Subcutaneous abdominal adipose tissue (tissue), 5 donors: ENCODE data around the gene ANKRD27.
"Not testable (repeated sequence)": the region's sequence is repeated elsewhere in the genome, so short reads cannot be mapped to it uniquely, and the experiment has no call there.

Source experiments
- H3K27ac ChIP-seq: one replicate; pipeline ENCODE4 v1.7.0; 2013; ENCODE audit warnings: low read depth, mild to moderate bottlenecking, inconsistent platforms, low read length, moderate library complexity
- H3K27me3 ChIP-seq, 5 donors: one replicate each; pipeline ENCODE4 v1.7.0; 2013; ENCODE audit warnings: low read length in 5 of 5, inconsistent platforms in 1 of 5; ENCODE audit not compliant: control insufficient read depth in 5 of 5, insufficient read depth in 4 of 5
- H3K36me3 ChIP-seq, 5 donors: one replicate each; pipeline ENCODE4 v1.7.0; 2013; ENCODE audit warnings: low read length in 5 of 5; ENCODE audit not compliant: control insufficient read depth in 5 of 5, insufficient read depth in 5 of 5
- H3K4me1 ChIP-seq, 5 donors: one replicate each; pipeline ENCODE4 v1.7.0; 2013; ENCODE audit warnings: low read length in 5 of 5, mild to moderate bottlenecking in 3 of 5, moderate library complexity in 1 of 5; ENCODE audit not compliant: control insufficient read depth in 5 of 5, insufficient read depth in 5 of 5
- H3K4me3 ChIP-seq, 5 donors: one replicate each; pipeline ENCODE4 v1.7.0; 2013; ENCODE audit warnings: low read length in 5 of 5, low read depth in 1 of 5
- H3K9ac ChIP-seq, 5 donors: one replicate each; pipeline ENCODE4 v1.7.0; 2013; ENCODE audit warnings: low read length in 5 of 5, mild to moderate bottlenecking in 4 of 5, moderate library complexity in 3 of 5
- H3K9me3 ChIP-seq, 5 donors: one replicate each; pipeline ENCODE4 v1.7.0; 2013; ENCODE audit warnings: low read length in 5 of 5; ENCODE audit not compliant: control insufficient read depth in 5 of 5
- donor health status: healthy.
- donor health status: healthy.
- donor health status: healthy.
- donor health status: healthy.
- donor health status: healthy.

Gene ANKRD27

DNA sequence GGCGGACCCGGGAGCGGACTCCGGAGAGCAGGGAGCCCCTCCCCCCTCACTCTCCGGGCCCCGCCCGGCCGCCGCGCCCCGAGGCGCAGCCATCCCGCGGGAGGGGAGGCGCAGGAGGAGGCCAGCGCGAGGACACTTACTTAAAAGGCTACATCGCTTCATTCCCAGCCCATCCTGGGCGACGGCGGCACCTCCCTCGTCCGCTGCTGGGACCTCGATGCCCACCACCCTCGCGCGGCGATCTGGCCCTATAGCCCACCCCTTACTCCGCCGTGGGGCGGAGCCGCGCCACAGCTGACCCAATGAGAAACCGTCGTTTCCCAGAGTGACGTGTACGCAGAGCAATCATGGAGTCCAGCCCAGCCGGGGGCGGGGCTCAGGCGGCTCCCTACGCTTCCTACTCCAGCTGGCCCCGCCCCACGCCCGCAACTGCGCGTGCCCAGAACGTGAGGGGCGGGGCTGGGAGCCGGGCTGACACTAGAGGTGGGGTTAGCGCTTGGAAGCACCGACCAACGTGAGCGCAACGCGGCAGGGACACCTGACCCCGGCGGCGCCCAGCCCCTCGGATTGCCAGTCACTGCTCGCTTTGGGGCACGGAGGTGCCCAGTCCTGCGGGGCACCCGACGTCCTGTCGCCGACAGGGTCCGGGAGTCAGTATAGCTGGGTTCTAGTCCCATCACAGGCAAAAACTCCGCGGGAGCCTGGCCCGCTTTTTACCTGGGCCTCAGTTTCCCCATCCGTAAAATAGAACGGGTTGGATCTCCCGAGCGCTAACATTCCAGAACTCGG, at the start of gene ANKRD27:
Gene ANKRD27, minus strand, starts transcription at position 250 of the 789 bp plus-strand sequence. CDS start 16,165 bp downstream, outside the sequence.
- Histone ChIP-seq H3K36me3 (no peaks in the 10 kb centered on the region), H3K9me3 (no peaks in the 10 kb centered on the region), H3K4me3 (peak within 1 kb of the TSS; percentile 61 to 93 (median 91)), H3K27me3 (peaks cover 3 to 12% (median 6%) of the 10 kb centered on the region in 5 donors), H3K9ac (peak within 1 kb of the TSS in 4 of 5 donors; percentile 66 to 86 (median 76)), H3K27ac (no peak within 1 kb of the TSS), H3K4me1 (peaks cover 10 to 50% (median 33%) of the 10 kb centered on the region in 5 donors)

DNA sequence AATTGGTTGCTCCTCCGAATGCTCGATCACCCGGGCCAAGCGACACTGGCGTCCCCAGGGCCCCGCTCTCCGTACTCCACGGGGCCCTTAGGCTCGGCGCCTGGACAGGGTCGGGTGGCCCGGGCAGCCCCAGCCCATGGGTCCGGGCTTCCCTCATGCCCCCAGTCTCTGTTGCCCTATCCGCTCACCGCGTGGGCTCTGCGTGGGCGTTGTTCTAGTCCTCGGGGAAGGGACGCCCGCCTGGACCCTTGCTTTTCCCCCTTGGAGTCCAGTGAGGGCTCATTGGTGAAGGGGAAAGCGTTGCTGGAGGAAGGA, 45.9 kb upstream of the ANKRD27 start:
- Histone ChIP-seq H3K27me3 (no peaks in the 10 kb centered on the region), H3K9ac (no peak overlapping the region), H3K27ac (no peak overlapping the region), H3K9me3 (peaks cover 0 to 4% (median 0%) of the 10 kb centered on the region in 5 donors), H3K4me1 (no peaks in the 10 kb centered on the region), H3K36me3 (peaks cover 0 to 7% (median 0%) of the 10 kb centered on the region in 5 donors), H3K4me3 (no peak overlapping the region)

DNA sequence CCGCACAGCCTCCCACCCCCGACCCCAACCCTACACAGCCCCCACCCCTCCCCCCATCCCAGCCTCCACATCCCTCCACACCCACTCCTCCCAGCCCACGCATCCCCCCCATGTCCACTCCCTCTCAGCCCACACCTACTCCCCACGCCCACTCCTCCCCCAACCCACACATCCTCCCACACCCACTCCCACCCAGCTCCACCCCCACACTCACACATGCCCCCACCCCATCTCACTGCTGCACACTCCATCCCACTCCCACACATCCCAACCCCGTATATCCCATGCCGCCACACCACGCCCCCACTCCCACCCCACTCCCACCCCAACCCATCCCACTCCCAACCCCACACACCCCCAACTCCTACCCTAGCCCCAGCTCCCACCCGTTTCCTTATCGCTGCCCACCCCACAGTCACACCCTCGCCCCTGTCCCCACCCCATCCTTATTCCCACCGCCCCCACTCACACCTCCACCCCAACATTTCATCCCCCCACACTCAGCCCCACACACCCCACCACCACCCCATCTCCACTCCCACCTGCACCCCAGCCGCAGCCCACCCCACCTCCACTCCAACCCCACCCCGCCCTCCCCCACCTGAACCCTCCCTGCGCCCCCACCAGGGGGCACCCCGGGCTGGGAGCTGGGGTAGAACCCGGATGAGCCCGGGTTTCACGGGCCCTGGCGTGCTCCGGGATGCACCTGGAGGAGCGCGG, 45.4 kb upstream of the ANKRD27 start:
- peaks cover 0 to 4% (median 0%) of the 10 kb centered on the region in 5 donors for H3K9me3 ChIP-seq
- no peak overlapping the region for H3K4me3 ChIP-seq
- no peaks in the 10 kb centered on the region for H3K4me1 ChIP-seq
- no peaks in the 10 kb centered on the region for H3K27me3 ChIP-seq
- peaks cover 0 to 7% (median under 1%) of the 10 kb centered on the region in 5 donors for H3K36me3 ChIP-seq
- no peak overlapping the region for H3K9ac ChIP-seq
- no peak overlapping the region for H3K27ac ChIP-seq

DNA sequence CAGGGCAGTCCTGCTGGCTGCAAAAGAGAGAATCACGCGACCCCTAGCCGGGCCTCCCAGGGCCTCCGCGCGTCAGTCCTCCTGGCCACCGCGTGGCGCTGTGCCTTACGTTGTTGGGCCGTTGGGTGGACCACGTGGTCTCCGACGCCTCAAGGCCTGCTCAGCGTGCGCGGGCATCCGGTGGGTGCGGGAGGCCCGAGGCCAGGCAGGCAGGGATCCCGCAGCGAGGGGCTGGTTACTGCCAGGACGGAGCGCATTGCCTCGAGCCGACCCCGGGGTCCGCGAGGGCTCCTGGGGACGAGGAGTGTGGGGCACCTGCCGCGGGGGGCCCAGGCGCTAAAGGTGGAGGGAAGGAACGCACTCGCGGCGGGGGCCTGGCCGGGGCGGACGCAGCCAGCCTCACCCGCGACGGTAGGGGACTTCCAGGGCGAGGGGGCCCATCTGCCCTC, 44.7 kb upstream of the ANKRD27 start, which contains the start of gene TDRD12:
Gene TDRD12, plus strand, starts transcription at position 157 of the 449 bp plus-strand sequence. CDS start 306 bp downstream, outside the sequence.
- Histone ChIP-seq H3K4me1 (no peaks in the 10 kb centered on the region), H3K36me3 (peaks cover 0 to 15% (median 8%) of the 10 kb centered on the region in 5 donors), H3K27me3 (no peaks in the 10 kb centered on the region), H3K4me3 (no peak within 1 kb of the TSS), H3K27ac (no peak within 1 kb of the TSS), H3K9ac (no peak within 1 kb of the TSS), H3K9me3 (peaks cover 0 to 4% (median 0%) of the 10 kb centered on the region in 5 donors)

DNA sequence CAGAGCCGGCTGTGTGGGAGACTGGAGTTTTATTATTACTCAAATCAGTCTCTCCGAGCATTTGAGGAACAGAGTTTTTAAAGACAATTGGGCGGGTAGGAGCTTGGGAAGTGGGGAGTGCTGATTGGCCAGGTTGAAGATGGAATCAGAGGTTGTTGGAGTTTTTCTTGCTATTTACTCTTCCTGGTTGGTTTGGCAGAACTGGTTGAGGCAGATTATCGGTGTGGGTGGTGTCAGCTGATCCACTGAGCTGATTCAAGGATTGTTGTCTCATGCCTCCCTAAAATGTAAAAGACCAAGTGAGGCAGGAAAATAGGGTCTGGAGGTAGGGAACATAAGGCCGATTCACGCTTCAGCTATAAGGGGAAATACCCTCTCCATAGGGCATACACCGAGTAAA, 43.3 kb upstream of the ANKRD27 start:
- H3K4me3 ChIP-seq: no peak overlapping the region
- no peaks in the 10 kb centered on the region for H3K27me3 ChIP-seq
- no peak overlapping the region for H3K27ac ChIP-seq
- H3K36me3 ChIP-seq: peaks cover 2 to 25% (median 11%) of the 10 kb centered on the region in 5 donors
- H3K9ac ChIP-seq: no peak overlapping the region
- peaks cover 0 to 4% (median 0%) of the 10 kb centered on the region in 5 donors for H3K9me3 ChIP-seq
- no peaks in the 10 kb centered on the region for H3K4me1 ChIP-seq

DNA sequence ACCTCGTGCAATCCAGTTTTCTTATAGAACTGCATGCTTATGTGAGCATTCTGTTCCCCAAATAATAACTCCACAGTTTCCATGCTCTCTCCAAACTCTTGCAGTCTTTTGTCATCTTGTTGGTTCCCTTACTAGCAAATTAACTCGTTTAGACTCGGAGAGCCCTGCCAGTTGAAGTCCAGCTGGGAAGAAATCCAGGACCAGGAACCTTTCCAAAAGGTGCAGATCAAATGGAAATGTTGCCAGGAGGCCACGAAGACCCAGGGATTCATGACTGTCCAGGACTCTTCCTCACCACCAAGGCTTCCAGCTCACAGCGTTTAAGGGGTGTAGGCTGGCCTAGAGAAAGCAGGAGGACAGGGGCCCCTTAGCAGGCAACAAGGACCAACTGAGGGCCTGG, 42.5 kb upstream of the ANKRD27 start:
- peaks cover 0 to 4% (median 0%) of the 10 kb centered on the region in 5 donors for H3K9me3 ChIP-seq
- no peak overlapping the region for H3K27ac ChIP-seq
- H3K9ac ChIP-seq: no peak overlapping the region
- H3K36me3 ChIP-seq: peaks cover 5 to 33% (median 15%) of the 10 kb centered on the region in 5 donors
- no peak overlapping the region for H3K4me3 ChIP-seq
- H3K27me3 ChIP-seq: no peaks in the 10 kb centered on the region
- no peaks in the 10 kb centered on the region for H3K4me1 ChIP-seq

DNA sequence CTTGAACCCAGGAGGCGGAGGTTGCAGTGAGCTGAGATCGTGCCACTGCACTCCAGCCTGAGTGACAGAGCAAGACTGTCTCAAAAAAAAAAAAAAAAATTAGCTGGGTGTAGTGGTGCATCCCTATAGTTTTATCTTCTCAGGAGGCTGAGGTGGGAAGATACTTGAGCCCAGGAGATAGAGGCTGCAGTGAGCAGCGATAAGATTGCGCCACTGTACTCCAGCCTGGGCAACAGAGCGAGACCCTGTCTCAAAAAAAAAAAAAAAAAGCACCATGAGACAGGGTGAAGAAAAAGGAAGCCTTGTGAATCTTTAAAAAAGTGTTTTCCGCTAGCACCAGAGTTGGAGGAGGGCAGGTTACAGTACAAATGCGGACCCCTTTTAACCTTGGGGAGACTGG, 41.2 kb upstream of the ANKRD27 start:
- H3K9me3 ChIP-seq, H3K4me3 ChIP-seq, H3K27ac ChIP-seq, H3K4me1 ChIP-seq, H3K9ac ChIP-seq, H3K27me3 ChIP-seq: not testable (repeated sequence)
- peaks cover 8 to 44% (median 21%) of the 10 kb centered on the region in 5 donors for H3K36me3 ChIP-seq

DNA sequence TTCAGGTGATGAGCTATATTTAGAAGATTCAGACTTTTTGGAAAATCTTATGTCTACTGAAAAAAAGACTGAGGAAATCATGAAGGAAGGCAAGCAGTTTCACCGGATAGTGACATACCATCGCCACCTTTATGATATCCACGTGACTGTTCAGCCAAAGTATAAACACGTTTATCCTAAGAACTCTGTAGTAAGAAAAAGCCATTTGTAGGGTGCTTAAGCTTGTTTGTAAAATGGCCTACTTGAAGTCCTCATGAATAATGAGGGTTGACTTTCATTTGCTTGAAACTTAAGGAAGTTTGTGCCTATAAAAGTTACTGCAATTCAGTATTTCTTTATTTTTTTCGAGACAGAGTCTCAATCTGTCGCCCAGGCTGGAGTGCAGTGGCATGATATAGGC, 36.8 kb upstream of the ANKRD27 start:
- no peaks in the 10 kb centered on the region for H3K27me3 ChIP-seq
- H3K27ac ChIP-seq: no peak overlapping the region
- no peaks in the 10 kb centered on the region for H3K9me3 ChIP-seq
- no peak overlapping the region for H3K4me3 ChIP-seq
- no peak overlapping the region for H3K9ac ChIP-seq
- H3K4me1 ChIP-seq: peaks cover 0 to 3% (median 0%) of the 10 kb centered on the region in 5 donors
- H3K36me3 ChIP-seq: peaks cover 8 to 45% (median 16%) of the 10 kb centered on the region in 5 donors

DNA sequence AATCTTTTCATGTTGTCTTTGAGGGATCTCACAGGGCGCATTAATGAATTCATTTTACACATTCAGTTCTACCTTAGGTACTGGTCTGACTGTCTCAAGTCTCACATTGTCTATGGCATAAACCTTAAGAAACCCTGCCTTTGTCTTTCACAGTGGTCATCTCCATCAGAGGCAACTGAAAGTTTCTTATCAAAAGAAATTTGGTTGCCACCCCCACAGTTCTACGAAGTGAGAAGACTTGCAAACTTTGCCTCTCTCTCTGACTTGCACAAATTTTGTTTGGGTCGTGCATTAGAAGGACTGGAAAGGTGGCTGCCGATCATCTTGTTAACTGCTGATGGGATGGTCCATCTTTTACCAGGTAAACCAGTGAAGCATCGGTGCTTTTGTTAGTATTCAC, 34.1 kb upstream of the ANKRD27 start:
- no peak overlapping the region for H3K4me3 ChIP-seq
- peaks cover 0 to 7% (median 4%) of the 10 kb centered on the region in 5 donors for H3K9me3 ChIP-seq
- peaks cover 0 to 3% (median 0%) of the 10 kb centered on the region in 5 donors for H3K4me1 ChIP-seq
- H3K27me3 ChIP-seq: no peaks in the 10 kb centered on the region
- no peak overlapping the region for H3K27ac ChIP-seq
- no peak overlapping the region for H3K9ac ChIP-seq
- peaks cover 8 to 33% (median 12%) of the 10 kb centered on the region in 5 donors for H3K36me3 ChIP-seq

DNA sequence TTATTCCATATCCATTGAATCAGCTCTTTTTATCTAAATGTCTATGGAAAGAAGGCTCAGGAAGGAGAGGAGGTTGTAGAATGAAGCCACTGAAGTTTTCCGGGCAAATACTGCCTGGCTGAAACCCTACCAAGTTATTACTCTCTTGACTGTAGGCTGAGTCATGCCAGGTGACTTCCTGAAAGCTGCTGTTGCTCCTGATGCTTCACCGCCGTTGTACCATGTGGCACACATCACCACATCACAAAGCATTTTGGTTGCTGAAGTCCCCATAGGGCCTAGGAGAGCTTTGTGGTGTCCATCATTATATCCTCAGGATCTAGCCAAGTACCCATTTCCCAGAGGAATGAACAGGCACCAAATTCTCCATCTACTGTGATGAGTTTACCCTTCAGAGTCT, 33.5 kb upstream of the ANKRD27 start:
- Histone ChIP-seq H3K9me3 (peaks cover 0 to 12% (median 4%) of the 10 kb centered on the region in 5 donors), H3K4me1 (peaks cover 0 to 3% (median 0%) of the 10 kb centered on the region in 5 donors), H3K9ac (no peak overlapping the region), H3K27me3 (no peaks in the 10 kb centered on the region), H3K4me3 (no peak overlapping the region), H3K27ac (no peak overlapping the region), H3K36me3 (peaks cover 7 to 30% (median 12%) of the 10 kb centered on the region in 5 donors)
